HepG2 (cell line): ENCODE data around the gene DNAJC12. TPM values are rescaled to one million over a fixed set of nuclear protein-coding genes. Genes with fewer than 3 reads are reported as not detected.

Experiments used
- ETV5 ChIP-seq: IDR thresholded peaks from 2 replicates; pipeline ENCODE4 v1.6.1; 2018; ENCODE audit warnings: missing biosample characterization, missing genetic modification reagents, inconsistent platforms, borderline replicate concordance
- FOXP1 ChIP-seq, 2 experiments: fragments of 450-650 bp in 1 of 2; IDR thresholded peaks; 2 replicates each; pipeline ENCODE4 v1.6.1; 2017 to 2018; ENCODE audit warnings: antibody characterized with exemption in 1 of 2
- MED1 ChIP-seq: sonication (generic); formaldehyde crosslinking; IDR thresholded peaks from 2 replicates; pipeline ENCODE4 v1.4.0; 2020; ENCODE audit warnings: missing genetic modification reagents
- MTF1 ChIP-seq: sonication (generic); formaldehyde crosslinking; IDR thresholded peaks from 2 replicates; pipeline ENCODE4 v1.5.0; 2020; ENCODE audit warnings: missing genetic modification reagents
- MYC ChIP-seq: sonication (generic); formaldehyde crosslinking; IDR thresholded peaks from 2 replicates; pipeline ENCODE4 v1.9.0; 2021; ENCODE audit warnings: missing genetic modification reagents, borderline replicate concordance
- YY1 ChIP-seq: IDR thresholded peaks from 2 replicates; pipeline ENCODE4 v1.6.1; 2011; ENCODE audit warnings: low read length, low read depth, moderate library complexity, mild to moderate bottlenecking; ENCODE audit not compliant: insufficient read depth, insufficient replicate concordance
- ZBTB42 ChIP-seq: sonication (generic); formaldehyde crosslinking; IDR thresholded peaks from 2 replicates; pipeline ENCODE4 v1.5.0; 2020; ENCODE audit warnings: mild to moderate bottlenecking, missing genetic modification reagents
- ZFP36 ChIP-seq: fragments of 150-350 bp; IDR thresholded peaks from 2 replicates; pipeline ENCODE4 v1.6.1; 2018; ENCODE audit warnings: borderline replicate concordance, low read length, low read depth; ENCODE audit not compliant: partially characterized antibody
- ZNF337 ChIP-seq: sonication (generic); formaldehyde crosslinking; IDR thresholded peaks from 2 replicates; pipeline ENCODE4 v1.5.1; 2020; ENCODE audit warnings: missing genetic modification reagents, low read depth, mild to moderate bottlenecking, borderline replicate concordance
- ZNF367 ChIP-seq: sonication (generic); formaldehyde crosslinking; IDR thresholded peaks from 2 replicates; pipeline ENCODE4 v1.4.0; 2020; ENCODE audit warnings: missing genetic modification reagents, borderline replicate concordance
- ZNF44 ChIP-seq: sonication (generic); formaldehyde crosslinking; IDR thresholded peaks from 2 replicates; pipeline ENCODE4 v1.5.1; 2020; ENCODE audit warnings: mild to moderate bottlenecking, missing genetic modification reagents
- ZNF547 ChIP-seq: sonication (generic); formaldehyde crosslinking; IDR thresholded peaks from 2 replicates; pipeline ENCODE4 v1.5.1; 2020; ENCODE audit warnings: mild to moderate bottlenecking, missing genetic modification reagents
- ZNF567 ChIP-seq: sonication (generic); formaldehyde crosslinking; IDR thresholded peaks from 2 replicates; pipeline ENCODE4 v1.8.1; 2023; ENCODE audit warnings: mild to moderate bottlenecking, missing genetic modification reagents, borderline replicate concordance
- ZNF629 ChIP-seq: sonication (generic); formaldehyde crosslinking; conservative IDR thresholded peaks from 2 replicates; pipeline ENCODE4 v1.5.0; 2020; ENCODE audit warnings: missing genetic modification reagents
- ZNF83 ChIP-seq: sonication (generic); formaldehyde crosslinking; IDR thresholded peaks from 2 replicates; pipeline ENCODE4 v1.4.0; 2020; ENCODE audit warnings: missing genetic modification reagents, mild to moderate bottlenecking, borderline replicate concordance
- polyA plus RNA-seq, 8 experiments: library from polyadenylated mRNA; depleted of rRNA in 3 of 8; stranded (reverse) in 7 of 8; unstranded in 1 of 8; fragments of >200 nt; fragmentation: Illumina TruSeq in 4 of 8; extraction: Trizol in 4 of 8; gene quantifications; 2 replicates each; pipeline versions ENCODE4 v1.2.1 to v1.2.3, GENCODE V29; 2011 to 2016; ENCODE audit warnings: low read depth in 4 of 8, missing spikeins in 1 of 8, mixed read lengths in 1 of 8; ENCODE audit not compliant: insufficient read depth in 1 of 8
- total RNA-seq, 5 experiments: library from RNA; depleted of rRNA; stranded (reverse); fragments of >200 nt; fragmentation: Illumina TruSeq; extraction: Trizol; gene quantifications; 2 replicates each; pipeline ENCODE4 v1.2.3, GENCODE V29; 2016; ENCODE audit warnings: low read depth in 1 of 5
- TF ChIP-seq, protein P1 (sequence below): sonication (generic); formaldehyde crosslinking; IDR thresholded peaks from 2 replicates; pipeline ENCODE4 v1.4.0; 2020; ENCODE audit warnings: mild to moderate bottlenecking, missing genetic modification reagents
- TF ChIP-seq, protein P2 (sequence below), 2 experiments: sonication (generic) in 1 of 2; formaldehyde crosslinking in 1 of 2; IDR thresholded peaks; 2 replicates each; pipeline versions ENCODE4 v1.4.0 to v1.6.1; 2018 to 2020; ENCODE audit warnings: missing genetic modification reagents in 2 of 2, borderline replicate concordance in 1 of 2, low read depth in 1 of 2, mild to moderate bottlenecking in 1 of 2, missing biosample characterization in 1 of 2
- TF ChIP-seq, protein P3 (sequence below): sonication (generic); formaldehyde crosslinking; IDR thresholded peaks from 2 replicates; pipeline ENCODE4 v1.5.1; 2020; ENCODE audit warnings: missing genetic modification reagents, mild to moderate bottlenecking, borderline replicate concordance
- TF ChIP-seq, protein P4 (sequence below): sonication (generic); formaldehyde crosslinking; IDR thresholded peaks from 2 replicates; pipeline ENCODE4 v1.5.0; 2020; ENCODE audit warnings: mild to moderate bottlenecking, missing genetic modification reagents, moderate library complexity

The DNAJC12 gene
- total and polyA plus RNA-seq, 2 of the 13 experiments (the other 11 are each of a cell fraction or from before 2014, with no cell fraction given): 11.6 to 43.9 TPM

DNA sequence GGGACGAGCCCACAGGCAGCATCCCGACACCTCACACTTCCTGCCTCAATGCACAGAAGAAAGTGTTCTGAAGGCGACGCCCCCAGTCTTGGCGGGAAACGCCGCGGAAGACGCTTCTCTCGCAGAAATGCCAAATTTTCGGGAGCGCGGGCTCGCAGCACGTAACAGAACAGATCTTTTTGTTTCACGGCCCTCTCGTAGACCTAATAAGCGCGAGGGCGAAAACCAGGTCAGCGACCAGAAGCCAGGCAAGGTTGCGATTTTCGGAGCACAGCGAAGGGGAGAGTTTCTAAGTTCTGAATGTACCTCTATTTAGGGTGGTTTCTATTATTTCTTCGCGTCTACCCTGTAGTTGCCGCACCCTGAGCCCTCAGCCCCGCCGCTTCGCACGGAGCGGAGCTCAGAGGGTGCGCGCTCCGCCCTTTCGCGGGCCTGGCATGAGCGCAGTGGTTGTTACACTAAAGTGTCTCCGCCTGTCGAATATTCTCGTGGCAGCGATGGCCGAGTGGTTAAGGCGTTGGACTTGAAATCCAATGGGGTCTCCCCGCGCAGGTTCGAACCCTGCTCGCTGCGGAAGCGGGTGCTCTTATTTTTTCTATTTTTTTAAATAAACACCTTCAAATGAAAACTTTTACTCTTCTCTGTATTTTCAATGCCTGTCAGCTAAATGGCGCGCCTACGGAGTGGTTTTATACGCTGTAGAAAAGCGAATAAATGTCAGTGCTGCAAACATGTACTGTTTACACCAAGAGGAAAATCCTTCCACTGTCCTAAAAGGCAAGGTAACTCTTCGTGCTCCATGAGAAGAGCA lies 73.8 kb downstream of the DNAJC12 start (continued):
- TF ChIP-seq ZNF367 (CRISPR knock-in tag): no peak
- TF ChIP-seq FOXP1 (IDR thresholded peaks at IDR 0.05): no peak
- TF ChIP-seq FOXP1 (CRISPR knock-in tag; IDR thresholded peaks at IDR 0.05): 0 out of 2 replicates have a peak, but pooled peaks have one; percentile 28
- TF ChIP-seq ZNF83 (CRISPR knock-in tag): peak; percentile 86; the same call in 1 of the 2 replicates
- TF ChIP-seq, protein P1, sequence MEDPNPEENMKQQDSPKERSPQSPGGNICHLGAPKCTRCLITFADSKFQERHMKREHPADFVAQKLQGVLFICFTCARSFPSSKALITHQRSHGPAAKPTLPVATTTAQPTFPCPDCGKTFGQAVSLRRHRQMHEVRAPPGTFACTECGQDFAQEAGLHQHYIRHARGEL (CRISPR knock-in tag): 0 out of 2 replicates have a peak, but pooled peaks have one; percentile 49
- TF ChIP-seq ZBTB42 (CRISPR knock-in tag): no peak; the same call in 1 of the 2 replicates
- TF ChIP-seq, protein P2, sequence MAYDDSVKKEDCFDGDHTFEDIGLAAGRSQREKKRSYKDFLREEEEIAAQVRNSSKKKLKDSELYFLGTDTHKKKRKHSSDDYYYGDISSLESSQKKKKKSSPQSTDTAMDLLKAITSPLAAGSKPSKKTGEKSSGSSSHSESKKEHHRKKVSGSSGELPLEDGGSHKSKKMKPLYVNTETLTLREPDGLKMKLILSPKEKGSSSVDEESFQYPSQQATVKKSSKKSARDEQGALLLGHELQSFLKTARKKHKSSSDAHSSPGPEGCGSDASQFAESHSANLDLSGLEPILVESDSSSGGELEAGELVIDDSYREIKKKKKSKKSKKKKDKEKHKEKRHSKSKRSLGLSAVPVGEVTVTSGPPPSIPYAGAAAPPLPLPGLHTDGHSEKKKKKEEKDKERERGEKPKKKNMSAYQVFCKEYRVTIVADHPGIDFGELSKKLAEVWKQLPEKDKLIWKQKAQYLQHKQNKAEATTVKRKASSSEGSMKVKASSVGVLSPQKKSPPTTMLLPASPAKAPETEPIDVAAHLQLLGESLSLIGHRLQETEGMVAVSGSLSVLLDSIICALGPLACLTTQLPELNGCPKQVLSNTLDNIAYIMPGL (CRISPR knock-in tag; IDR thresholded peaks at IDR 0.05; ENCODE audit: borderline replicate concordance in 1 of 2, low read depth in 1 of 2): peak; percentile 100
- no peak for TF ChIP-seq ZNF44 (CRISPR knock-in tag)
- TF ChIP-seq ETV5 (CRISPR knock-in tag): peak; percentile 53; the same call in 1 of the 2 replicates
- TF ChIP-seq ZNF567 (CRISPR knock-in tag): no peak
- TF ChIP-seq ZFP36: peak; percentile 8
- no peak for TF ChIP-seq MTF1 (CRISPR knock-in tag)
- no peak; the same call in 1 of the 2 replicates for TF ChIP-seq ZNF547 (CRISPR knock-in tag)
- TF ChIP-seq, protein P3, sequence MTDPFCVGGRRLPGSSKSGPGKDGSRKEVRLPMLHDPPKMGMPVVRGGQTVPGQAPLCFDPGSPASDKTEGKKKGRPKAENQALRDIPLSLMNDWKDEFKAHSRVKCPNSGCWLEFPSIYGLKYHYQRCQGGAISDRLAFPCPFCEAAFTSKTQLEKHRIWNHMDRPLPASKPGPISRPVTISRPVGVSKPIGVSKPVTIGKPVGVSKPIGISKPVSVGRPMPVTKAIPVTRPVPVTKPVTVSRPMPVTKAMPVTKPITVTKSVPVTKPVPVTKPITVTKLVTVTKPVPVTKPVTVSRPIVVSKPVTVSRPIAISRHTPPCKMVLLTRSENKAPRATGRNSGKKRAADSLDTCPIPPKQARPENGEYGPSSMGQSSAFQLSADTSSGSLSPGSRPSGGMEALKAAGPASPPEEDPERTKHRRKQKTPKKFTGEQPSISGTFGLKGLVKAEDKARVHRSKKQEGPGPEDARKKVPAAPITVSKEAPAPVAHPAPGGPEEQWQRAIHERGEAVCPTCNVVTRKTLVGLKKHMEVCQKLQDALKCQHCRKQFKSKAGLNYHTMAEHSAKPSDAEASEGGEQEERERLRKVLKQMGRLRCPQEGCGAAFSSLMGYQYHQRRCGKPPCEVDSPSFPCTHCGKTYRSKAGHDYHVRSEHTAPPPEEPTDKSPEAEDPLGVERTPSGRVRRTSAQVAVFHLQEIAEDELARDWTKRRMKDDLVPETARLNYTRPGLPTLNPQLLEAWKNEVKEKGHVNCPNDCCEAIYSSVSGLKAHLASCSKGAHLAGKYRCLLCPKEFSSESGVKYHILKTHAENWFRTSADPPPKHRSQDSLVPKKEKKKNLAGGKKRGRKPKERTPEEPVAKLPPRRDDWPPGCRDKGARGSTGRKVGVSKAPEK (CRISPR knock-in tag): 0 out of 2 replicates have a peak, but pooled peaks have one; percentile 42
- TF ChIP-seq, protein P4, sequence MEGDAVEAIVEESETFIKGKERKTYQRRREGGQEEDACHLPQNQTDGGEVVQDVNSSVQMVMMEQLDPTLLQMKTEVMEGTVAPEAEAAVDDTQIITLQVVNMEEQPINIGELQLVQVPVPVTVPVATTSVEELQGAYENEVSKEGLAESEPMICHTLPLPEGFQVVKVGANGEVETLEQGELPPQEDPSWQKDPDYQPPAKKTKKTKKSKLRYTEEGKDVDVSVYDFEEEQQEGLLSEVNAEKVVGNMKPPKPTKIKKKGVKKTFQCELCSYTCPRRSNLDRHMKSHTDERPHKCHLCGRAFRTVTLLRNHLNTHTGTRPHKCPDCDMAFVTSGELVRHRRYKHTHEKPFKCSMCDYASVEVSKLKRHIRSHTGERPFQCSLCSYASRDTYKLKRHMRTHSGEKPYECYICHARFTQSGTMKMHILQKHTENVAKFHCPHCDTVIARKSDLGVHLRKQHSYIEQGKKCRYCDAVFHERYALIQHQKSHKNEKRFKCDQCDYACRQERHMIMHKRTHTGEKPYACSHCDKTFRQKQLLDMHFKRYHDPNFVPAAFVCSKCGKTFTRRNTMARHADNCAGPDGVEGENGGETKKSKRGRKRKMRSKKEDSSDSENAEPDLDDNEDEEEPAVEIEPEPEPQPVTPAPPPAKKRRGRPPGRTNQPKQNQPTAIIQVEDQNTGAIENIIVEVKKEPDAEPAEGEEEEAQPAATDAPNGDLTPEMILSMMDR (CRISPR knock-in tag): no peak
- TF ChIP-seq MYC: peak; percentile 72; the same call in 1 of the 2 replicates
- peak; percentile 55; the same call in 1 of the 2 replicates for TF ChIP-seq ZNF629 (CRISPR knock-in tag)
- peak; percentile 69 for TF ChIP-seq YY1
- 0 out of 2 replicates have a peak, but pooled peaks have one; percentile 15 for TF ChIP-seq ZNF337
- peak; percentile 44; the same call in 1 of the 2 replicates for TF ChIP-seq MED1
